Right renal cortex interstitium (tissue), 3 donors: ENCODE results near the gene TCF12. TPM values are rescaled to one million over a fixed set of nuclear protein-coding genes. Genes with fewer than 3 reads are reported as not detected.
"Not testable (repeated sequence)": the region's sequence is repeated elsewhere in the genome, so short reads cannot be mapped to it uniquely, and the experiment has no call there.

Experiments used
- DNase-seq, 3 donors: peaks; one replicate each; pipeline ENCODE4 v3.0.0-alpha.2; 2013; ENCODE audit warnings: low read depth in 3 of 3, low spot score in 2 of 3
- polyA plus RNA-seq, 3 donors: library from polyadenylated mRNA; unstranded; fragments of 120-200 nt; gene quantifications; one replicate each; pipeline ENCODE4 v1.2.1, GENCODE V29; 2013; ENCODE audit not compliant: insufficient read length in 3 of 3

Gene TCF12
- polyA plus RNA-seq, 3 donors = 183 to 198 (median 198) TPM

DNA sequence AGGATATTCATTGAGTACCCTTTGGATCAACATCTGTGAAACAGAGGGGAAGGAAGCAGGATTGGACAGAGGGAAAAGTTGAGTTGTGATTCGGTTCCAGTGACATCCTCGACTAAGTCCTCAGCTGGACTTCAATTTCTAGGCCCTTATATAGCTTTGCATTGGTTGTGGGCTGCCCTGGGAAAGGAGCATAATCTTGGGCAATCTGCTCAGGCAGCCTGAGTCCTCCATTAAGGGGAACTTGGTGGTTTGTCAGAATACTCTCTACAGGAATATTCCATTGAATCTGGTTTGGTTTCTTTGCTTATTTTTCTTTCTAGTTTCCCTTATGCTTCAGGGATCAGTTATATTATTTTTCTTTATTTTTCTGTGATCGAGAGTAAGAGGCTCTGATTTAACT lies 94.1 kb downstream of the TCF12 start:
- DNase-seq = no peak

DNA sequence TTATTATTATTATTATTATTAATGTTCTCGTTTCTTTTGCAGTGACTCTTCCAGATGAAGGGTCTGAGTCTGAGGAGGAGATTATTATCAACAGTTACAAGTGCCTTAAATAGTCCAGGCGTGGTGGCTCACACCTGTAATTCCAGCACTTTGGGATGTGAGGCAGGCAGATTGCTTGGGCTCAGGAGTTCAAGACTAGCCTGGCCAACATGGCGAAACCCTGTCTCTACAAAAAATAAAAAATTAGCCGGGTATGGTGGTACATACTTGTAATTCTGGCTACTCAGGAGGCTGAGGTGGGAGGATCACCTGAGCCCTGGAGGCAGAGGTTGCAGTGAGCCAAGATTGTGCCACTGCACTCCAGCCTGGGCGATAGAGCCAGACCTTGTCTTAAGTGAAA lies 96.5 kb downstream of the TCF12 start:
- DNase-seq = not testable (repeated sequence)

DNA sequence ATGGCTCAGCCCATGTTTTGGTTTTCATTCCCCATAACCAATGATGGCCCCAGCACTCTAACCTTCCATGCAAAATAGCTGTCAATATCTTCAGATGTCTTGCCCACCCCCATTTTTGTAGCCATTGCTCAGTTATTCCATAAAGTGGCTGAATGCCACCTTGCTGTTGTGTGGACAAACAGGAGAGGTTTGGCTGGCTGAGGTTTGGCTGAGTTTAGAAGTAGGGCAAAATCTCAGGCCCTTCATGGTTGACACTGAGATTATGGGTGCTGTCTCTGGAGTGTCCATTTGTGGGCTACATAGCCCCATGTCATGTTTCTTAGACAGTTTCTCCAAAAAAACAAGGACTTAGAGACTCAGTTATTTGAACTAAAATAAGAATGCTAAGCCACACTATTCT lies 96.9 kb downstream of the TCF12 start:
- no peak for DNase-seq

- DNase-seq = no peak
Observed at GRCh38 chr15:57015897-57016296, 97.5 kb downstream of the TCF12 start.

- no peak for DNase-seq
Observed at GRCh38 chr15:57017024-57017423, 98.6 kb downstream of the TCF12 start.

GRCh38 chr15:57018151-57018550 lies 99.7 kb downstream of the TCF12 start:
- no peak for DNase-seq

DNA sequence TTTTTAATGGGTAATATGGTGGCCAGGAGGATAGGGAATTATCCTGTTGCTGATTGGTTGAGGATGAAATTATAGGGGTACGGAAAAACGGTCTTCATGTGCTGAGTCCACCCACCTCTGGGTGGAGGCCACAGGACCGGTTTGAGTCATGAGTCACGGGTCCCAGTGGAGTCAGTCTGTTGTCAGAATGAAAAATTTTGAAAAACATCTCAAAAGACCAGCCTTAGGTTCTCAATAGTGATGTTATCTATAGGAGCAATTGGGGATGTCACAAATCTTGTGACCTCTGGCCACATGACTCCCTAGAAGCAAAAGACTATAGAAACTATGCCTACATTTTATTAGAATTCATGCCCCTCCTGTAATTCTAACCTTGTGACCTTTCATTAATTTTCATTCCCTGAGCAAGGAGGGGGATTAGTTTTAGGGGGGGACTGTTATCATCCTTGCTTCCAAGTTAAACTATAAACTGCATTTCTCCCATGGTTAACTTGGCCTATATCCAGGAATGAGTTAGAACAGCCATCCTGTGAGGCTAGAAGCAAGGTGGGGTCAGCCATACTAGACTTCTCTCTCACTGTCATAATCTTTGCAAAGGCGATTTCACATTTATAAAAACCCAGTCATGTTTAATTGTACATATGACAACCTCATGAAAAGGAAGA lies 101.2 kb downstream of the TCF12 start:
- DNase-seq = no peak

DNA sequence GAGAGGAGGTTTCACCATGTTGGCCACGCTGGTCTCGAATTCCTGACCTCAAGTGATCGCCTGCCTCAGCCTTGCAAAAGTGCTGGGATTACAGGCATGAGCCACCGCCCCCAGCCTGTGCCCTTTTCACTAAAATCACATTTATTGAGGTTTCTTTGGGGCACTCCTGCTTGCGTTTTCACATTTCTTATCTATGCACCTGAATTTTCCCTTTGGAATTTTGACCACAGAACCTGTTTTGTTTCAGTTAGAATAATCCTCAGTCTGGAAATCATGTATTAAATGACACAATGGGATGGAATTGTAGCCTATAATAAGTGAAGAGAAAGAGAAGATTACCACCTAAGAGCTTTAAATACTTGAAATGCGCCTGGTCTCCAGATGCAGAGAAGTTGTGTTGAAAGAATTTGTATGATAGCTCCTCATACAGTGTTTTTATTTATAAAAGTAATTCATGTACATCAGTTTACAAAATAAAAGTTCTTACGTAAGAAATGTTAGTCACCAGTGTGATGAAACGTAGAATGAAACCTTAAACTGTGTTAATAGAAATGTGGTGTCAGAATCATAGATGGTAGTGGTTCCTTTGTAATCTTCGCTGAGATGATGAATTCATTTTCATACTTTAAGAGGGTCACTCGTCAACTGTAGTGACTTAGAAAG lies 107.0 kb downstream of the TCF12 start:
- DNase-seq = no peak

DNA sequence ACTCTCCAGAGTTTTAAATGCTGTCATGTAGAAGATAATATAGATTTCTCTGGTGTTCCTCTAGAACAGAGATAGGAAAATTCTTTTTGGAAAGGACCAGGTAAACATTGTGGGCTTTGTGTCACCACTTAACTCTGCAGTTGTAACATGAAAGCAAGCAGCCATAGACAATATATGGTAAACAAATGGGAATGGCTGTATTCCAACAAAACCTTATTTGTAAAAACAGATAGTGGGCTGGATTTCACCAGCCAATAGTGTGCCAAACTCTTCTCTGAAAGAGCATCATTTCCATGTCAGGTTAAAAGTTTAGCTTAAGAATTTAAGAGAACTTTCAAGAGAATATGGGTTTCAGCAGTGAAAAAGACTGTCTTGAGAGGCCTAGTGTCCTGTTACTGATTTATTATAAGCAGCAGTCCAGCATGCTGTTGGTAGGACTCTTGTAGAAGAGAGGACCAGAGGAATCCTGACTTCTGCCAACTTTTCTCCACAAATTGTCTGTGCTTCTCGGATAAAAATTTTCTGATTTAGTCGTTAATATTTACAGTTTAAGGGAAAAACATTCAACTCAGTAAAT lies 107.7 kb downstream of the TCF12 start:
- no peak for DNase-seq

- no peak for DNase-seq
Observed at GRCh38 chr15:57027596-57027995, 109.2 kb downstream of the TCF12 start.

DNA sequence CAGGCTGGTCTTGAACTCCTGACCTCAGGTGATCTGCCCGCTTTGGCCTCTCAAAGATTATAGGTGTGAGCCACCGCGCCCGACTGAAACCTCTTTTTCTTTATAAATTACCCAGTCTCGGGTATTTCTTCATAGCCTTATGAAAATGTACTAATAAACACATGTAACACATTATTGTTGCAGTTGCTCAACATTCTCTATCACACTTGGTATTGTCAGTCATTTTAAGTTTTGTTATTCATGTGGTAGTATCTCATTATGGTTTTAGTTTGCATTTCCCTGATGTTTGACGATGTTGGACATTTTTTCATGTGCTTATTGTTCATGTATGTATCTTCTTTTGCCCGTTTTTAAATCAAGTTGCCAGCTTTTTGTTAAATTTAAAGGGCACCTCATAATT lies 109.7 kb downstream of the TCF12 start:
- DNase-seq = no peak

DNA sequence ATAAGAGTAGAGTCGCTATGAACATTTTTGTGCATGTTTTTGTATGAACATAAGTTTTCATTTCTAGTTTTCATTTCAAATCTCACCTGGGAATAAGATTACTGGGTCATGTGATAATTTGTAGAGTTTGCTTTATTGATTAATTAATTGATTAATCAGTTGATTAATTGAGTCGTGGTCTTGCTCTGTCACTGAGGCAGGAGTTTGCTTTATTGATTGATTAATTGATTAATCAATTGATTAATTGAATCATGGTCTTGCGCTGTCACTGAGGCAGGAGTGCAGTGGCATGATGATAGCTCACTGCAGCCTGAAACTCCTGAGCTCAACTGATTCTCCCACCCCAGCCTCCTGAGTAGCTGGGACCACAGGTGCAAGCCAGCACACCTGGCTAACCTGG lies 111.6 kb downstream of the TCF12 start:
- DNase-seq = no peak

- no peak for DNase-seq
Observed at GRCh38 chr15:57031082-57031481, 112.6 kb downstream of the TCF12 start.

GRCh38 chr15:57031605-57032004 lies 113.2 kb downstream of the TCF12 start:
- DNase-seq = peak in 1 of 3 donors; percentile 24

DNA sequence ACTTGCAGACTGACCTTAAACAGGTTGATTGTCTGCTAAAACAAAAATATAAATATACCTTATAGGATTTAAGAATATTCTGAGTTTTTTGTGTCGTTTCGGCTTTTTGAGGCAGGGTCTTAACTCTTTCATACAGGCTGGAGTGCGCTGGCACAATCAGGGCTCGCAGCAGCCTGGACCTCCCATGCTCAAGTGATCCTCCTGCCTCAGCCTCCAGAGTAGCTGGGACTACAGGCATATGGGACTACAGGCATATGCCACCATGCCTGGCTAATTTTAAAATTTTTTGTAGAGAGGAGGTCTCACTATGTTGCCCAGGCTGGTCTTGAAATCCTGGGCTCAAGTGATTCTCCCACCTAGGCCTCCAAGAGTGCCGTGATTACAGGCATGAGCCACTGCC lies 113.9 kb downstream of the TCF12 start:
- no peak for DNase-seq

DNA sequence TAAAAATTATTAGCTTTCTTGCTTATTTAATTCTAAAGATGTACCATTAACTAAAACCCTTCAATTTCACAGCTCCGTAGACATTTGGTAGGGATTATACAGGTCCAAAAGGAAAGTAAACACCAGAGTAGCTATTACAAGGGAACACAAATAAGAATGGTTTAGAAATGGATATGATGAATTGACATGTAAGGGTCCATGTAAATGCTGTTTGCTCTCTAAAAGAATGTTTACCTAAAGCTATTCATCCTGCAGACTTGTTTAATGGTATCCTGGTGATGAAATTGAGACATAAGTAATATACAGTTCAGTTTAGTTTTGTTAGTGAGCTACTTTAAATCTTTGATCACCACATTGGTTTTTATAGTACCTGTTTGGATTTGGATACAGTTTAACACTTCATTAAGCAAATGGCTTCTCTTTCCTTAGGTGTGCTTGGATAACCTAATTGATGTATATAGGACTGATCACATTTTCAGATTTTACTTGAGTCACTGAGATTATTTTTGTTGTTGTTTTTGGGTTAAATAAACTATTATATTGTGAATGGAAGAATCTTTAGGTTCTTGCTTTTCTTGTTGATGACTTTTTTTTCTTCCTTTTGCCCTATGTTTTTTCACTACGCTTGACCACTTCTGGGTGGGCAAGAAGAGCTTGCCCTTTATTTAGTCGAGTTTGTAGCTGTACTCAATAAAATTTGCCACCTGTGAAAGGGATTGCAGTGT lies 115.4 kb downstream of the TCF12 start:
- DNase-seq = no peak

DNA sequence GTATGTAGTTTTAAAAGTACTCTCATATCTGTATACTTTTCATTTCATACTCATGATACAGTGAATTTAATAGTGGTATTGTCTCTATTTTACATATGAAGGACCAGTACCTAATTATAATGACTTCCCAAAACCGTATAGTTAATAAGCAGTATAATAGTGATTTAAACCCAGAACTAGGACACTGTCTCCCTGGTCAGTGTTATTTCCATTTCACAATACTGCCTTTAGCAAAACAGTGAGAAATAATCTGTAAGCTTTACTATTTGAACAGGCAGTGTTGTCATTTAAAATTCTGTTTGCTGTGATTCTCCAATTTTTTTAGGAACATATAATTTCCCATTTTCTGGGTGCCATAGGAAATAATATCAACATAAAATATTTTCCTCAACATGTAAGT lies 116.2 kb downstream of the TCF12 start:
- no peak for DNase-seq

DNA sequence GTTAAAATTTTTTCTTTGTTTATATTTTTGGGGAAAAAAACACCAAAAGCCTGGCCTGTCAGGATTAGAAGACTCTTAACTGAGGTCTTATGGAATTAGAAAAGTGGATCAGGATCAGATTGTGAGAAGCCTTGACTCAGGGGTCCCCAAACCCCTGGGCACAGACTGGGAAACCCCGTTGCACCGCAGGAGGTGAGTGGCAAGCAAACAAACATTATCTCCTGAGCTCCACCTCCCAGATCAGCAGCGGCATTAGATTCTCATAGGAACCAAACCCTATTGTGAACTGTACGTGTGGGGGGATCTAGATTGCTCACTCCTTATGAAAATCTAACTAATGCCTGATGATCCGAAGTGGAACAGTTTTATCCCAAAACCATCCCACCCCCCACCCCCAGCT lies 117.2 kb downstream of the TCF12 start:
- DNase-seq = no peak

GRCh38 chr15:57036352-57036751 lies 117.9 kb downstream of the TCF12 start:
- DNase-seq = no peak

- no peak for DNase-seq
Observed at GRCh38 chr15:57037548-57037947, 119.1 kb downstream of the TCF12 start.

DNA sequence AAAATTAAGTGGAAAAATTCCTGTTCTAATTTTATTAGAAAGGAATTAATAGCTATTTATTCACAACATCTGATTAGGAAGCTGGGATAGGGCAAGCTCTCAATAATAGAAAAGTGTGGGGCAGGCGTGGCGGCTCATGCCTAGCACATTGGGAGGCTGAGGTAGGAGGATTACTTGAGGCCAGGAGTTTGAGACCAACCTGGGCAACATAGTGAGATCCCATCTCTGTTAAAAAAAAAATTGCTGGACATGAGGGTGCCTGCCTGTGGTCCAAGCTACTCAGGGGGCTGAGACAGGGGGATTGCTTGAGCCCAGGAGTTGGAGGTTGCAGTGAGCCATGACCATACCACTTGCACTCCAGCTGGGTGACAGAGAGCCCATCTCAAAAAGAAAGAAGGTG lies 119.6 kb downstream of the TCF12 start:
- DNase-seq = no peak

DNA sequence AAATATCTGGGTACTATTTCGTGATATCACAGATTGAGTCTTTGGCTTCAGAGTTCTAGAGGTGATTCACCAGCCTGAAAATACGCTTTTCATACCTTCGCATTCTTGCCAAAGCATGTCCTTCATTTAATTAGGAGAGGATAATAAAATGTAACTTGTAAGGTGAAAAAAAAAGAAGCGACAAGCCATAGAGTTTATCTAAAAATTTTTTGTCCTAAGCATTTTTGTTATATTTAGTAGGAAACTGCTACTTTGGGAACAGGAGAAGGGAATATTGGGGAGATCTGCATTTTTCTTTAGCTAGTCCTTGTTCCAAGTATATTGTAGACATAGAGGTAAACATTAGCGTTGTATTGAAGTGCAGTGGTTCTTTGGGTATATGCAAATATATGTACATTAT lies 120.1 kb downstream of the TCF12 start:
- DNase-seq = no peak
